SK-N-SH (cell line): ENCODE data around the gene PGS1. TPM values are rescaled to one million over a fixed set of nuclear protein-coding genes. Genes with fewer than 3 reads are reported as not detected.

ENCODE experiments used
- EP300 ChIP-seq, 2 experiments: IDR thresholded peaks; 2 replicates each; pipeline versions ENCODE4 v1.4.0 to v1.6.1; 2012; ENCODE audit warnings: borderline replicate concordance in 1 of 2, low read depth in 1 of 2, low read length in 1 of 2
- EZH2phosphoT487 ChIP-seq: fragments of 200-600 bp; sonication (generic); IDR thresholded peaks from 2 replicates; pipeline ENCODE4 v1.6.1; 2017; ENCODE audit warnings: low read depth, mixed run types, mild to moderate bottlenecking, antibody characterized with exemption, moderate library complexity, borderline replicate concordance
- FOSL2 ChIP-seq: IDR thresholded peaks from 2 replicates; pipeline ENCODE4 v1.4.0; 2012; ENCODE audit warnings: low read depth, mild to moderate bottlenecking, moderate library complexity, borderline replicate concordance
- FOXJ3 ChIP-seq: sonication (generic); formaldehyde crosslinking; IDR thresholded peaks from 2 replicates; pipeline ENCODE4 v1.5.1; 2020; ENCODE audit warnings: mild to moderate bottlenecking, missing genetic modification reagents
- GATA2 ChIP-seq: sonication (generic); formaldehyde crosslinking; IDR thresholded peaks from 2 replicates; pipeline ENCODE4 v1.5.0; 2020; ENCODE audit warnings: mild to moderate bottlenecking, missing genetic modification reagents
- JUND ChIP-seq: IDR thresholded peaks from 2 replicates; pipeline ENCODE4 v1.4.0; 2012
- MEF2A ChIP-seq: IDR thresholded peaks from 2 replicates; pipeline ENCODE4 v1.4.0; 2012; ENCODE audit warnings: low read depth, borderline replicate concordance
- NFIC ChIP-seq: IDR thresholded peaks from 2 replicates; pipeline ENCODE4 v1.4.0; 2012; ENCODE audit warnings: borderline replicate concordance
- NRF1 ChIP-seq: IDR thresholded peaks from 2 replicates; pipeline ENCODE4 v1.6.1; 2012; ENCODE audit warnings: low read depth, mild to moderate bottlenecking, low read length
- PBX3 ChIP-seq: IDR thresholded peaks from 2 replicates; pipeline ENCODE4; 2012
- POLR2AphosphoS5 ChIP-seq: IDR thresholded peaks from 2 replicates; pipeline ENCODE4 v1.6.1; 2012; ENCODE audit warnings: low read depth, low read length
- RAD21 ChIP-seq: IDR thresholded peaks from 2 replicates; pipeline ENCODE4 v1.6.1; 2012; ENCODE audit warnings: mild to moderate bottlenecking, low read length
- RCOR1 ChIP-seq: fragments of 150-350 bp; IDR thresholded peaks from 2 replicates; pipeline ENCODE4 v1.6.1; 2017; ENCODE audit warnings: antibody characterized with exemption, low read length
- REST ChIP-seq: IDR thresholded peaks from 2 replicates; pipeline ENCODE4 v1.6.1; 2012; ENCODE audit warnings: mild to moderate bottlenecking, low read depth, low read length, moderate library complexity
- RXRA ChIP-seq: IDR thresholded peaks from 2 replicates; pipeline ENCODE4 v1.4.0; 2012; ENCODE audit warnings: low read depth, mild to moderate bottlenecking, borderline replicate concordance
- SIN3A ChIP-seq: IDR thresholded peaks from 2 replicates; pipeline ENCODE4 v1.6.1; 2012; ENCODE audit warnings: low read depth, mild to moderate bottlenecking, low read length, moderate library complexity, borderline replicate concordance
- SMC3 ChIP-seq: IDR thresholded peaks from 2 replicates; pipeline ENCODE4 v1.6.1; 2012; ENCODE audit warnings: low read depth, low read length, improper control_type of control experiment
- TEAD4 ChIP-seq: IDR thresholded peaks from 2 replicates; pipeline ENCODE4 v1.4.0; 2012; ENCODE audit warnings: mild to moderate bottlenecking, borderline replicate concordance; ENCODE audit not compliant: insufficient read depth
- USF2 ChIP-seq: fragments of 150-350 bp; IDR thresholded peaks from 2 replicates; pipeline ENCODE4 v1.6.1; 2017; ENCODE audit warnings: antibody characterized with exemption, low read length, low read depth, borderline replicate concordance
- YY1 ChIP-seq: IDR thresholded peaks from 2 replicates; pipeline ENCODE4 v1.4.0; 2012; ENCODE audit warnings: low read depth, mild to moderate bottlenecking
- polyA plus RNA-seq, 3 experiments: library from polyadenylated mRNA; depleted of rRNA; stranded (reverse); fragments of >200 nt; gene quantifications; 2 replicates each; pipeline ENCODE4 v1.2.3, GENCODE V29; 2012
- TF ChIP-seq, protein P1 (sequence below): IDR thresholded peaks from 2 replicates; pipeline ENCODE4 v1.4.0; 2012; ENCODE audit warnings: low read depth, borderline replicate concordance
- TF ChIP-seq, protein P2 (sequence below): IDR thresholded peaks from 2 replicates; pipeline ENCODE4 v1.4.0; 2012; ENCODE audit warnings: low read depth

The PGS1 gene
- polyA plus RNA-seq, 1 of the 3 experiments (the other 2 are of a cell fraction): 88.4 TPM

DNA sequence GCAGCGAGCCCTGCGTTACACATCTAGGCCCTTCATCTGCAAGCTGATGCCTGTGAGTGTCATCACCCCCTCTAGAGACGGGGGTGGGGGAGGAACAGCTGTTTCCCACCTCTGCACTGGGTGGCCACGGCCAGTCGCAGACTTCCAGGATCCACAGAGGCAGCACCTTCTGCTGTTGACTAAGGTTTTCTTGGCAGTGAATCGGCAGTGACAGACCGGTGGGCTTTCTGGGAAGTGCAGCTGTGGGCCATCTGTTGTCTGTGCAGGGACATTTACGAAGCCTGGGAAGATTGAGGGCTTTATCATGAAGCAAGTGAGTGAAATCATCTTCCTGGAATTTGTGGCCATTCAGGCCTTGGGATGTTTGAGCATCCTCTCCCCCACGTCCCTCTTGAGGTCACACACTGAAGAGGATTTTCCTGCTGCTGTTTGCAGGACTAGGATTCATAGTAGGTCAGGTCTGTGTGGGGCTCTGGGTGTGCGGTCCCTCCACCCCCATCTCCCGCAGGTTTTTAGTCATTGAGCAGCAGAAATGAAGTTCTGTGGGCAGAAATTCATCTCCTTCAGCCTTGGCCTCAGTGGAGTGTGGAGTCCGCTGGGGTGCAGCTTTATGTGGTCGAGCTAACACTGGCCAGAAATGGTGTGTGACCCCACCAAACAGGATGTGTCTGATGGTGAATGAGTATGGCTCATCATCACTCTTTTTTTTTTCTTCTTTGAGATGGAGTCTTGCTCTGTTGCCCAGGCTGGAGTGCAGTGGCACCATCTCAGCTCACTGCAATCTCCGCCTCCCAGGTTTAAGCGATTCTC lies 12.0 kb downstream of the PGS1 start (continued):
- TF ChIP-seq PBX3: peak; percentile 90
- peak; percentile 81 for TF ChIP-seq POLR2AphosphoS5
- TF ChIP-seq REST: peak; percentile 43; the same call in 1 of the 2 replicates
- peak; percentile 83; the same call in 1 of the 2 replicates for TF ChIP-seq RXRA
- peak; percentile 85 for TF ChIP-seq NFIC
- TF ChIP-seq, protein P1, sequence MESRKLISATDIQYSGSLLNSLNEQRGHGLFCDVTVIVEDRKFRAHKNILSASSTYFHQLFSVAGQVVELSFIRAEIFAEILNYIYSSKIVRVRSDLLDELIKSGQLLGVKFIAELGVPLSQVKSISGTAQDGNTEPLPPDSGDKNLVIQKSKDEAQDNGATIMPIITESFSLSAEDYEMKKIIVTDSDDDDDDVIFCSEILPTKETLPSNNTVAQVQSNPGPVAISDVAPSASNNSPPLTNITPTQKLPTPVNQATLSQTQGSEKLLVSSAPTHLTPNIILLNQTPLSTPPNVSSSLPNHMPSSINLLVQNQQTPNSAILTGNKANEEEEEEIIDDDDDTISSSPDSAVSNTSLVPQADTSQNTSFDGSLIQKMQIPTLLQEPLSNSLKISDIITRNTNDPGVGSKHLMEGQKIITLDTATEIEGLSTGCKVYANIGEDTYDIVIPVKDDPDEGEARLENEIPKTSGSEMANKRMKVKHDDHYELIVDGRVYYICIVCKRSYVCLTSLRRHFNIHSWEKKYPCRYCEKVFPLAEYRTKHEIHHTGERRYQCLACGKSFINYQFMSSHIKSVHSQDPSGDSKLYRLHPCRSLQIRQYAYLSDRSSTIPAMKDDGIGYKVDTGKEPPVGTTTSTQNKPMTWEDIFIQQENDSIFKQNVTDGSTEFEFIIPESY: no peak
- TF ChIP-seq RAD21: no peak
- no peak for TF ChIP-seq SMC3
- TF ChIP-seq YY1: 0 out of 2 replicates have a peak, but pooled peaks have one; percentile 24
- peak; percentile 89 for TF ChIP-seq SIN3A
- TF ChIP-seq FOXJ3: no peak
- no peak for TF ChIP-seq MEF2A
- TF ChIP-seq, protein P2, sequence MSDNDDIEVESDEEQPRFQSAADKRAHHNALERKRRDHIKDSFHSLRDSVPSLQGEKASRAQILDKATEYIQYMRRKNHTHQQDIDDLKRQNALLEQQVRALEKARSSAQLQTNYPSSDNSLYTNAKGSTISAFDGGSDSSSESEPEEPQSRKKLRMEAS: peak; percentile 83
- TF ChIP-seq EP300 (IDR thresholded peaks at IDR 0.05; ENCODE audit: borderline replicate concordance in 1 of 2, low read depth in 1 of 2, low read length in 1 of 2): peak in 1 of 2 experiments; percentile 75; a peak in 1 of 4 replicates
- TF ChIP-seq NRF1: no peak
- TF ChIP-seq FOSL2: peak; percentile 82; the same call in 1 of the 2 replicates
- TF ChIP-seq TEAD4: peak; percentile 87
- no peak for TF ChIP-seq GATA2 (CRISPR knock-in tag)
- no peak for TF ChIP-seq RCOR1
- no peak for TF ChIP-seq EZH2phosphoT487
- TF ChIP-seq USF2: no peak
- peak; percentile 82 for TF ChIP-seq JUND
